Endothelial cell of umbilical vein (primary cell): ENCODE results near the gene TJP3. TPM values are rescaled to one million over a fixed set of nuclear protein-coding genes. Genes with fewer than 3 reads are reported as not detected.

Source experiments
- BruUV-seq: library from RNA; stranded (reverse); fragments of 400-500 nt; replicated peaks from 2 replicates; lab custom pipeline; 2021; lab: Mats Ljungman, UMichigan
- CTCF ChIA-PET: fragments of 300-600, 350-600 bp; sonication (Branson Sonifier 250); formaldehyde crosslinking; loops from one replicate; lab custom pipeline; 2021; ENCODE audit warnings: antibody characterized with exemption, inconsistent platforms; lab: Charles Lee
- POLR2A ChIA-PET: fragments of 300-600, 350-600 bp; sonication (Branson Sonifier 250); formaldehyde crosslinking; loops from one replicate; lab custom pipeline; 2021; ENCODE audit warnings: antibody characterized with exemption, inconsistent platforms; lab: Charles Lee
- DNase-seq: peaks from one replicate; pipeline ENCODE4 v3.0.0-alpha.2; 2011; ENCODE audit warnings: low read depth, low spot score
- FAIRE-seq: peaks from 2 replicates; lab custom pipeline; 2011; peaks lifted over from hg19 to GRCh38; lab: Jason Lieb, UNC
- H2AFZ ChIP-seq: 2 replicates; pipeline ENCODE4 v1.6.0; 2012; ENCODE audit warnings: low read depth, low read length, control low read depth, inconsistent platforms
- H3K27ac ChIP-seq: 2 replicates; pipeline ENCODE4 v1.5.1; 2011; ENCODE audit warnings: low read depth, mild to moderate bottlenecking, control low read depth, low read length, moderate library complexity; ENCODE audit not compliant: insufficient read depth
- H3K27me3 ChIP-seq, 2 experiments: 2 replicates each; pipeline versions ENCODE4 v1.6.0 to v1.6.1; 2011; ENCODE audit warnings: low read length in 2 of 2, mixed read lengths in 1 of 2; ENCODE audit not compliant: control insufficient read depth in 2 of 2, insufficient read depth in 2 of 2
- H3K36me3 ChIP-seq, 2 experiments: 2 replicates in 1 of 2; 3 replicates in 1 of 2; pipeline ENCODE4 v1.5.1; 2011; ENCODE audit warnings: low read length in 2 of 2, mild to moderate bottlenecking in 1 of 2, moderate library complexity in 1 of 2; ENCODE audit not compliant: control insufficient read depth in 2 of 2, insufficient read depth in 2 of 2; ENCODE audit errors: extremely low read depth in 1 of 2
- H3K4me1 ChIP-seq: 3 replicates; pipeline ENCODE4 v1.5.1; 2011; ENCODE audit warnings: mild to moderate bottlenecking, low read length; ENCODE audit not compliant: control insufficient read depth, insufficient read depth; ENCODE audit errors: extremely low read depth
- H3K4me2 ChIP-seq: 2 replicates; pipeline ENCODE4 v1.6.1; 2011; ENCODE audit warnings: low read length, control low read depth, mixed read lengths; ENCODE audit not compliant: insufficient read depth
- H3K4me3 ChIP-seq, 3 experiments: fragments of 200-600 bp in 1 of 3; sonication (generic), shearing (Covaris generic) in 1 of 3; replicated peaks in 1 of 3; 2 replicates each; pipeline ENCODE4 v1.5.1; 2011 to 2016; ENCODE audit warnings: control low read depth in 3 of 3, low read length in 3 of 3, mild to moderate bottlenecking in 2 of 3, inconsistent platforms in 1 of 3, low read depth in 1 of 3, moderate library complexity in 1 of 3; ENCODE audit not compliant: insufficient read depth in 1 of 3
- H3K79me2 ChIP-seq: 2 replicates; pipeline ENCODE4 v1.6.0; 2012; ENCODE audit warnings: low read length, inconsistent platforms; ENCODE audit not compliant: control insufficient read depth, insufficient read depth
- H3K9ac ChIP-seq: replicated peaks from 2 replicates; pipeline ENCODE3; 2011; ENCODE audit warnings: low read length, control low read depth; ENCODE audit not compliant: insufficient read depth; ENCODE audit errors: extremely low read depth
- H3K9me1 ChIP-seq: replicated peaks from 3 replicates; pipeline ENCODE4 v1.6.0; 2011; ENCODE audit warnings: mild to moderate bottlenecking, low read length; ENCODE audit not compliant: control insufficient read depth, insufficient read depth; ENCODE audit errors: extremely low read depth
- H3K9me3 ChIP-seq: replicated peaks from 2 replicates; pipeline ENCODE4 v1.5.1; 2012; ENCODE audit warnings: low read length, inconsistent platforms; ENCODE audit not compliant: control insufficient read depth, insufficient read depth
- H4K20me1 ChIP-seq: replicated peaks from 2 replicates; pipeline ENCODE3; 2011; ENCODE audit warnings: mild to moderate bottlenecking, low read length; ENCODE audit not compliant: control insufficient read depth, insufficient read depth; ENCODE audit errors: extremely low read depth
- EZH2 ChIP-seq: IDR thresholded peaks from 2 replicates; pipeline ENCODE4 v1.6.1; 2012; ENCODE audit warnings: borderline replicate concordance, low read depth, mild to moderate bottlenecking, moderate library complexity, low read length, inconsistent platforms; ENCODE audit not compliant: severe bottlenecking
- FOS ChIP-seq: IDR thresholded peaks from 2 replicates; pipeline ENCODE4 v1.6.1; 2011; ENCODE audit warnings: mild to moderate bottlenecking, low read length, moderate library complexity, borderline replicate concordance; ENCODE audit not compliant: insufficient read depth
- GATA2 ChIP-seq: IDR thresholded peaks from 2 replicates; pipeline ENCODE4 v1.7.0; 2011; ENCODE audit warnings: low read depth, mild to moderate bottlenecking, moderate library complexity, mixed read lengths, low read length; ENCODE audit not compliant: insufficient read length, insufficient read depth
- MYC ChIP-seq: IDR thresholded peaks from one replicate; pipeline ENCODE4 v1.6.1; 2011; ENCODE audit warnings: mild to moderate bottlenecking, low read depth, low read length
- POLR2A ChIP-seq: IDR thresholded peaks from 2 replicates; pipeline ENCODE4 v1.6.1; 2012; ENCODE audit warnings: low read depth, mild to moderate bottlenecking, control low read depth, low read length
- dilution Hi-C: fragments of 300-500 bp; cut with MboI; formaldehyde crosslinking; loops from one replicate; pipeline ENCODE4 v1.15.0; 2019; ENCODE audit warnings: low sequenced_read_pairs; ENCODE audit not compliant: extremely low pct_ligation_motif_present
- intact Hi-C: fragments of 100-400 bp; cut with micrococcal nuclease; formaldehyde crosslinking; loops from one replicate; pipeline ENCODE4 v1.10.0; 2022
- polyA plus RNA-seq, 4 experiments: library from polyadenylated mRNA; depleted of rRNA in 3 of 4; stranded (reverse) in 3 of 4; unstranded in 1 of 4; fragments of >200 nt; gene quantifications; 2 replicates each; pipeline versions ENCODE4 v1.2.1 to v1.2.3, GENCODE V29; 2011 to 2012; ENCODE audit warnings: missing spikeins in 1 of 4
- total RNA-seq: library from RNA; stranded (reverse); gene quantifications from 2 replicates; pipeline ENCODE4 v1.2.3, GENCODE V29; 2021
- TF ChIP-seq, protein P1 (sequence below): IDR thresholded peaks from 2 replicates; pipeline ENCODE4 v1.6.1; 2011; ENCODE audit not compliant: insufficient read depth, insufficient read length
- TF ChIP-seq, protein P2 (sequence below), 2 donors: IDR thresholded peaks; 1 replicate in 1 of 2; 2 replicates in 1 of 2; pipeline ENCODE4 v1.5.1; 2011; ENCODE audit warnings: low read length in 2 of 2, mild to moderate bottlenecking in 2 of 2, moderate library complexity in 2 of 2, control low read depth in 1 of 2, inconsistent platforms in 1 of 2, low read depth in 1 of 2; ENCODE audit not compliant: insufficient read depth in 1 of 2; ENCODE audit errors: extremely low read depth in 1 of 2

TJP3 gene
- total and polyA plus RNA-seq, 2 donors (not counting 3 experiments of a cell fraction or from before 2014, with no cell fraction given), result 0.10 TPM; not detected in 1

DNA sequence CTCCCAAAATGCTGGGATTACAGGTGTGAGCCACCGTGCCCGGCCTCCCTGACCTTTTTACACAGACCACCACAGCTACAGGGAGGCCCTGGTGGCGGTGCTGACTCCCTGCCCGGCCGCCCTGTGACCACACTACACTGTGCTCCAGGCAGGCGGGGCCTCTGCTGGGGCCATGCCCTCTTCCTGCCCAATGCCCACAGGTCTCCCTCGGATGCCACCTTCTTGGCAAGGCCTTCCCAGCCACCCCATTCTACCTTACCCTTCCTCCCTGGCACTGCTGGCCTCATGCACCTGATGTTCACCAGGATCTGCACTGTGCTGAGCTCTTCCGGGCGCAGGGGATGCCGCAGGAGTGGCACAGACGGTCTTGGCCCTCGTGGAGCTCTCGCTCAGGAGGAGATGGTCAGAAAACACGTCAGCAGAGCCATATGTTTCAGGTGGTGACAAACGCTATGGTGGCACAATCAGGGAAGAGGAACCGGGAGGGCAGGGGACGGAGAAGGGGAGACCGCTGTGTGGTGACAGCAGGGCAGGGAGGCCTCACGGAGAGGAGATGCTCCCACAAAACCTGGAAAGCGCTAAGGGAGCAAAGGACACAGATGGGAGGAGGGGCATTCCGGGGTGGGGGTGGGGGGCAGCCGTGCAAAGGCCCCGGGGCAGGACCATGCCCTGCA, 12.1 kb upstream of the TJP3 start:
- no peaks in the 10 kb centered on the region for H3K9me1 ChIP-seq
- peaks cover 8% of the 10 kb centered on the region for H3K4me1 ChIP-seq
- no peak overlapping the region for H3K27ac ChIP-seq
- peaks cover 4% of the 10 kb centered on the region for H4K20me1 ChIP-seq
- no peaks in the 10 kb centered on the region for H3K27me3 ChIP-seq
- peaks cover 70% of the 10 kb centered on the region for H3K79me2 ChIP-seq
- no TSS peak for BruUV-seq
- ChIA-PET POLR2A (no interaction called here), CTCF (interaction anchor here (1.7 kb wide), 2 partner anchors 10 to 13 kb away, joined by 4 read pairs; no protein-coding TSS in a partner anchor)
- DNase-seq (no peak), FAIRE-seq (no peak)
- peaks cover 2 to 5% of the 10 kb centered on the region in 2 experiments for H3K36me3 ChIP-seq
- no peak overlapping the region for H3K4me2 ChIP-seq
- H3K4me3 ChIP-seq, result no peak overlapping the region
- no peak overlapping the region for H3K9ac ChIP-seq
- intact Hi-C loops (no loop called here), dilution Hi-C loops (no loop called here)
- H3K9me3 ChIP-seq, result no peaks in the 10 kb centered on the region
- TF ChIP-seq POLR2A (no peak), MYC (no peak), GATA2 (no peak)
- TF ChIP-seq, protein P1, sequence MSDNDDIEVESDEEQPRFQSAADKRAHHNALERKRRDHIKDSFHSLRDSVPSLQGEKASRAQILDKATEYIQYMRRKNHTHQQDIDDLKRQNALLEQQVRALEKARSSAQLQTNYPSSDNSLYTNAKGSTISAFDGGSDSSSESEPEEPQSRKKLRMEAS, result no peak
- H2AFZ ChIP-seq, result no peak overlapping the region

DNA sequence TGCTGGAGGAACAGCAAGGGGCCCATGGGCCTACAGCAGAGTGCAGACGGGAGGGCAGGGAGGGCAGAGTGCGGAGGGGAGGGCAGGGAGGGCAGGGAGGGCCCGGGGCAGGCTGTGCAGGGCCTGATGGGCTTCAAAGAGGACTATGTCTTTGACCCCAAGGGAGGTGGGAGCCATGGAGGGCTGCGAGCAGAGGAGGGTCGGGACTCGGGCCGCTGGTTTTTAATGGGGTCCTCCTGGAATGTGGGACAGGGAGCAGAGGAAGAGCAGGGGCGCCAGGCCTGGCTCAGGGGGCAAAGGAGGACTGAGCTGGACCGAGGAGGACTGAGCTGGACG, 11.6 kb upstream of the TJP3 start:
- Histone ChIP-seq H3K4me2 (no peak overlapping the region), H3K9me3 (no peaks in the 10 kb centered on the region), H3K4me3 (no peak overlapping the region), H3K4me1 (peaks cover 8% of the 10 kb centered on the region), H3K36me3 (peaks cover 2 to 5% of the 10 kb centered on the region in 2 experiments), H3K9ac (no peak overlapping the region), H3K27me3 (no peaks in the 10 kb centered on the region), H3K79me2 (peaks cover 70% of the 10 kb centered on the region), H3K27ac (no peak overlapping the region), H3K9me1 (no peaks in the 10 kb centered on the region), H2AFZ (no peak overlapping the region), H4K20me1 (peaks cover 4% of the 10 kb centered on the region)
- BruUV-seq, result no TSS peak
- POLR2A ChIA-PET, result interaction anchor here (1.4 kb wide), 1 partner anchor 26 kb away, joined by 6 read pairs; no protein-coding TSS in a partner anchor
- FAIRE-seq (no peak), DNase-seq (no peak)
- dilution Hi-C loops (no loop called here), intact Hi-C loops (no loop called here)
- CTCF ChIA-PET, result interaction anchor here (1.0 to 1.7 kb wide), 5 partner anchors 10 to 30 kb away, joined by 3 to 8 read pairs (median 4); no protein-coding TSS in a partner anchor
- TF ChIP-seq, protein P1, result no peak
- no peak for TF ChIP-seq FOS
- TF ChIP-seq EZH2, result no peak
- TF ChIP-seq, protein P2, sequence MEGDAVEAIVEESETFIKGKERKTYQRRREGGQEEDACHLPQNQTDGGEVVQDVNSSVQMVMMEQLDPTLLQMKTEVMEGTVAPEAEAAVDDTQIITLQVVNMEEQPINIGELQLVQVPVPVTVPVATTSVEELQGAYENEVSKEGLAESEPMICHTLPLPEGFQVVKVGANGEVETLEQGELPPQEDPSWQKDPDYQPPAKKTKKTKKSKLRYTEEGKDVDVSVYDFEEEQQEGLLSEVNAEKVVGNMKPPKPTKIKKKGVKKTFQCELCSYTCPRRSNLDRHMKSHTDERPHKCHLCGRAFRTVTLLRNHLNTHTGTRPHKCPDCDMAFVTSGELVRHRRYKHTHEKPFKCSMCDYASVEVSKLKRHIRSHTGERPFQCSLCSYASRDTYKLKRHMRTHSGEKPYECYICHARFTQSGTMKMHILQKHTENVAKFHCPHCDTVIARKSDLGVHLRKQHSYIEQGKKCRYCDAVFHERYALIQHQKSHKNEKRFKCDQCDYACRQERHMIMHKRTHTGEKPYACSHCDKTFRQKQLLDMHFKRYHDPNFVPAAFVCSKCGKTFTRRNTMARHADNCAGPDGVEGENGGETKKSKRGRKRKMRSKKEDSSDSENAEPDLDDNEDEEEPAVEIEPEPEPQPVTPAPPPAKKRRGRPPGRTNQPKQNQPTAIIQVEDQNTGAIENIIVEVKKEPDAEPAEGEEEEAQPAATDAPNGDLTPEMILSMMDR (IDR thresholded peaks at IDR 0.05; ENCODE audit: extremely low read depth in 1 of 2, insufficient read depth in 1 of 2, low read depth in 1 of 2, low read length in 2 of 2), result no peak
- no peak for TF ChIP-seq GATA2
